Effector memory CD8-positive, alpha-beta T cell (primary cell): Measurements from ENCODE around the gene PIP5K1B.
A peak's percentile ranks its signal among the peaks of the same experiment; 100 is the strongest.
"Not testable (repeated sequence)": the region's sequence is repeated elsewhere in the genome, so short reads cannot be mapped to it uniquely, and the experiment has no call there.

Source experiments
- ATAC-seq: fragments of 150-1000 bp; cut with Tn5 transposase; replicated peaks from 2 replicates; pipeline ENCODE4 v1.10.0; 2021; ENCODE audit warnings: mild to moderate bottlenecking, moderate library complexity
- DNase-seq, 3 experiments: peaks; one replicate each; pipeline ENCODE4 v3.0.0; 2021
- H3K27ac Mint-ChIP-seq, 2 donors: one replicate each; pipeline ENCODE4 v1.8.0; 2022; ENCODE audit warnings: mild to moderate bottlenecking in 2 of 2, mixed read lengths in 2 of 2, moderate library complexity in 2 of 2
- H3K27me3 Mint-ChIP-seq, 2 donors: one replicate each; pipeline ENCODE4 v1.8.0; 2022; ENCODE audit warnings: mixed read lengths in 2 of 2
- H3K36me3 Mint-ChIP-seq: one replicate; pipeline ENCODE4 v1.8.0; 2022; ENCODE audit warnings: mild to moderate bottlenecking, moderate library complexity, mixed read lengths; ENCODE audit not compliant: insufficient read depth
- H3K4me1 Mint-ChIP-seq, 2 donors: one replicate each; pipeline ENCODE4 v1.8.0; 2022; ENCODE audit warnings: low read depth in 2 of 2, mixed read lengths in 2 of 2
- H3K4me3 Mint-ChIP-seq, 2 donors: one replicate each; pipeline ENCODE4 v1.8.0; 2022; ENCODE audit warnings: mild to moderate bottlenecking in 2 of 2, mixed read lengths in 2 of 2, moderate library complexity in 2 of 2
- H3K9me3 Mint-ChIP-seq, 2 donors: one replicate each; pipeline ENCODE4 v1.8.0; 2022; ENCODE audit warnings: mixed read lengths in 2 of 2

Gene PIP5K1B

GRCh38 chr9:69044240-69045219, 339.5 kb downstream of the PIP5K1B start:
- Mint-ChIP-seq H3K4me3 (no peak overlapping the region), H3K4me1 (peaks cover 12 to 38% of the 10 kb centered on the region in 2 donors), H3K27me3 (no peaks in the 10 kb centered on the region), H3K9me3 (no peaks in the 10 kb centered on the region), H3K36me3 (peaks cover 10% of the 10 kb centered on the region), H3K27ac (peak overlapping the region in 1 of 2 donors; percentile 70)
- DNase-seq (no peak), ATAC-seq (no peak)

DNA sequence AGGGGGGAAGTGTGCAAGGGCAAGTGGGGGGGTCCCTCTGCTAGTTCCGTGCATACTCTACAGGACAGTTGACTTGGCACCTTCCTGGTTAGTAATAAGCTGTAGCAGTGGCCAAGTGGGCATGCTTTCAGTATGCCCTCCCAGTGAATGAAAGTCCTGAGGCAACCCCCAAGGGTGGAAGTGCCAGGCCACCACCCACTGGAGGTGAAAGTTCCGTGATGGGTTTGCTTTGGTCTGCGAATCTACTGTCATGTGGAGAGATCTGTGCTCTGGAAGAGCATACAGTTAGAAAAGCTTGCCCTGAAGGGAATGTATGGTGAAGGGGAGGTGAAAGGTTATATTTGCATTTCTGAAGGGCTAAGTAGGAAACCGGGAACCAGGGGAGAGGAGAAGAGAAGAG, 340.8 kb downstream of the PIP5K1B start:
- Mint-ChIP-seq H3K4me3 (no peak overlapping the region), H3K36me3 (peaks cover 10% of the 10 kb centered on the region), H3K9me3 (no peaks in the 10 kb centered on the region), H3K27ac (peak overlapping the region in 1 of 2 donors; percentile 6), H3K27me3 (no peaks in the 10 kb centered on the region), H3K4me1 (peaks cover 12 to 38% of the 10 kb centered on the region in 2 donors)
- ATAC-seq = no peak
- DNase-seq = no peak

GRCh38 chr9:69046723-69047122, 341.7 kb downstream of the PIP5K1B start:
- Mint-ChIP-seq H3K27ac (no peak overlapping the region), H3K4me3 (no peak overlapping the region), H3K4me1 (peaks cover 9 to 38% of the 10 kb centered on the region in 2 donors), H3K27me3 (no peaks in the 10 kb centered on the region), H3K9me3 (no peaks in the 10 kb centered on the region), H3K36me3 (peaks cover 14% of the 10 kb centered on the region)
- ATAC-seq (no peak), DNase-seq (no peak)

- Mint-ChIP-seq H3K9me3 (no peaks in the 10 kb centered on the region), H3K27me3 (no peaks in the 10 kb centered on the region), H3K27ac (peak overlapping the region in 1 of 2 donors; percentile 17), H3K36me3 (peaks cover 14% of the 10 kb centered on the region), H3K4me3 (no peak overlapping the region), H3K4me1 (peaks cover 9 to 34% of the 10 kb centered on the region in 2 donors)
- DNase-seq (no peak), ATAC-seq (no peak)
These were observed 342.3 kb downstream of the PIP5K1B start for GRCh38 chr9:69047371-69047770.

GRCh38 chr9:69049094-69049493, 344.1 kb downstream of the PIP5K1B start:
- Mint-ChIP-seq H3K27me3 (no peaks in the 10 kb centered on the region), H3K4me1 (peaks cover 5 to 21% of the 10 kb centered on the region in 2 donors), H3K4me3 (no peak overlapping the region), H3K27ac (no peak overlapping the region), H3K36me3 (peaks cover 14% of the 10 kb centered on the region), H3K9me3 (no peaks in the 10 kb centered on the region)
- no peak for ATAC-seq
- no peak for DNase-seq

DNA sequence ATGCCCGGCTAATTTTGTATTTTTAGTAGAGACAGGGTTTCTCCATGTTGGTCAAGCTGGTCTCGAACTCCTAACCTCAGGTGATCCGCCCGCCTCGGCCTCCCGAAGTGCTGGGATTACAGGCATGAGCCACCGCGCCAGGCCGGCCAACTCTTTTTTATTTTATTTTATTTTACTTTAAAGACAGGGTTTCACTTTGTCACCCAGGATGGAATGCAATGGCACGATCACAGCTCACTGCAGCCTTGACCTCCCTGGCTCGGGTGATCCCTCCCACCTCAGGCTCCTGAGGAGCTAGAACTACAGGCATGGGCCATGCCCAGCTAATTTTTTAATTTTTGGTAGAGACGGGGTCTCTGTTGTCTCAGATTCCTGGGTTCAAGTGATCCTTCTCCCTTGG, 345.9 kb downstream of the PIP5K1B start:
- peaks cover 12% of the 10 kb centered on the region for H3K36me3 Mint-ChIP-seq
- not testable (repeated sequence) for ATAC-seq, H3K4me3 Mint-ChIP-seq, DNase-seq, H3K27ac Mint-ChIP-seq, H3K27me3 Mint-ChIP-seq, H3K4me1 Mint-ChIP-seq, H3K9me3 Mint-ChIP-seq

DNA sequence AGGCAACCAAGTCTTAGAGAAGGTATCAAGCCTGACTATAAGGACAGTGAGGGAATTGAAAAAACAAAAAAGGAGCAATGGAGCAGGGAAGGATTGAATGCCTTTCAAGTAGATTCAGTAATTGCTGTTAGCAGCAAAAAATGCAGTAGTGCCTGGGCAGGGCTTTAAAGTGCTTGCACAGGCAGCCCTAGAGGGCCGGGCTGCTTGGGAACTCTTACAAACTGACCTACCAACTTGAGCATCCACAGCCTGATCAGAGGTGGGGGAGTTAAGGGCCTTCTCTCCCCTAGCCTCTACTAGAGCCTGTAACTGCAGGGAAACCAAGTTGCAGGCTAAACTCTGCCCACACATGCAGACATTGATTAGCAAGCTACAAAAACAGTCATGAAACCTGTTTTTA, 349.9 kb downstream of the PIP5K1B start:
- Mint-ChIP-seq H3K36me3 (peaks cover 12% of the 10 kb centered on the region), H3K27me3 (no peaks in the 10 kb centered on the region), H3K9me3 (no peaks in the 10 kb centered on the region), H3K4me1 (peaks cover 3 to 7% of the 10 kb centered on the region in 2 donors), H3K4me3 (no peak overlapping the region), H3K27ac (no peak overlapping the region)
- DNase-seq (no peak), ATAC-seq (no peak)

- no peak overlapping the region for H3K4me3 Mint-ChIP-seq
- DNase-seq = no peak
- no peaks in the 10 kb centered on the region for H3K27me3 Mint-ChIP-seq
- no peaks in the 10 kb centered on the region for H3K9me3 Mint-ChIP-seq
- peaks cover 9 to 10% of the 10 kb centered on the region in 2 donors for H3K4me1 Mint-ChIP-seq
- H3K27ac Mint-ChIP-seq = peak overlapping the region; percentile 39 to 62
- ATAC-seq = no peak
- H3K36me3 Mint-ChIP-seq = peaks cover 10% of the 10 kb centered on the region
These were observed 351.3 kb downstream of the PIP5K1B start for GRCh38 chr9:69056191-69056815.

DNA sequence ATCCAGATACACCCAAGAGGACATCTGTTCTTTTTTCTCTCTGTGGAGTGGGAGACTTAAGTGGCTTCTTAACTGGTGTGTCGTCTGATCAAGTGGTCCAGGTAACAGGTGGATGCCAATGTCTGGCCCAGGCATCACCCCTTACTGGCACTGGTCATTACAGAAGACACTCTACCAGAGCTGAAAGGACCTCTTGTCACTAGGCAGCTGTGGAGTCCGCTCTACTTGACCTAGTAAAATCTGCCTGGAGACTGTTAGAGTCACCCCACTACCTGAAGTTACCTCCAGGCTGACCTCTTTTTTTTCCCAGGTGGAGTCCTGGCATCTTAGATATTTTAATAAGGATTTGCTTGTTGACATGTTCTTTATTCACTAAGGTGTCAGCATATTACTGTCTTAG, 353.1 kb downstream of the PIP5K1B start:
- ATAC-seq (no peak), DNase-seq (no peak)
- no peaks in the 10 kb centered on the region for H3K27me3 Mint-ChIP-seq
- peaks cover 10% of the 10 kb centered on the region for H3K36me3 Mint-ChIP-seq
- no peak overlapping the region for H3K4me3 Mint-ChIP-seq
- peak overlapping the region in 1 of 2 donors; percentile 62 for H3K27ac Mint-ChIP-seq
- H3K9me3 Mint-ChIP-seq = no peaks in the 10 kb centered on the region
- H3K4me1 Mint-ChIP-seq = peaks cover 9 to 10% of the 10 kb centered on the region in 2 donors
